Measurements from ENCODE around the gene MT1X.

The MT1X gene

GRCh38 chr16:56637814-56638750, 44.2 kb upstream of the MT1X start, which contains the start of gene MT1A:
Gene MT1A, plus strand, starts transcription at chr16:56638666. Its CDS starts 73 bp downstream, at chr16:56638739.
- DNase-seq (ENCODE audit: low read depth), result no peak

GRCh38 chr16:56639045-56639444, 43.2 kb upstream of the MT1X start:
- H3K4me3 ChIP-seq (ENCODE audit: low read depth, low read length), result no peak overlapping the region
- no peak for DNase-seq (ENCODE audit: low read depth)
- TF ChIP-seq CTCF (IDR thresholded peaks at IDR 0.05; ENCODE audit: low read depth, low read length, missing control alignments), result no peak

More at GRCh38 chr16:56637814-56638750, 44.2 kb upstream of the MT1X start, which contains the start of gene MT1A:
- H3K4me3 ChIP-seq (ENCODE audit: low read depth, low read length), result no peak within 1 kb of the TSS
- TF ChIP-seq CTCF (IDR thresholded peaks at IDR 0.05; ENCODE audit: low read depth, low read length, missing control alignments), result no peak

- no peak for TF ChIP-seq CTCF (IDR thresholded peaks at IDR 0.05; ENCODE audit: low read depth, low read length, missing control alignments)
- no peak overlapping the region for H3K4me3 ChIP-seq (ENCODE audit: low read depth, low read length)
- no peak for DNase-seq (ENCODE audit: low read depth)
Observed at GRCh38 chr16:56640076-56640475, 42.2 kb upstream of the MT1X start.

GRCh38 chr16:56641166-56641565, 41.1 kb upstream of the MT1X start:
- DNase-seq (ENCODE audit: low read depth), result no peak
- no peak for TF ChIP-seq CTCF (IDR thresholded peaks at IDR 0.05; ENCODE audit: low read depth, low read length, missing control alignments)
- no peak overlapping the region for H3K4me3 ChIP-seq (ENCODE audit: low read depth, low read length)

GRCh38 chr16:56643080-56643778, 39.0 kb upstream of the MT1X start:
- H3K4me3 ChIP-seq (ENCODE audit: low read depth, low read length), result no peak overlapping the region; the same call in 1 of the 2 replicates
- no peak for DNase-seq (ENCODE audit: low read depth)

GRCh38 chr16:56643833-56644232, 38.4 kb upstream of the MT1X start:
- no peak for TF ChIP-seq CTCF (IDR thresholded peaks at IDR 0.05; ENCODE audit: low read depth, low read length, missing control alignments)
- H3K4me3 ChIP-seq (ENCODE audit: low read depth, low read length), result no peak overlapping the region
- DNase-seq (ENCODE audit: low read depth), result no peak

More at GRCh38 chr16:56643080-56643778, 39.0 kb upstream of the MT1X start:
- TF ChIP-seq CTCF (IDR thresholded peaks at IDR 0.05; ENCODE audit: low read depth, low read length, missing control alignments), result peak; percentile 15

All from GM12864 (cell line).